GM23248 (cell line): ENCODE results near the gene PLXDC2.

Source experiments
- EZH2 ChIP-seq: fragments of 200-600 bp; sonication (generic); IDR thresholded peaks from 2 replicates; pipeline ENCODE4 v1.6.1; 2018; ENCODE audit warnings: antibody characterized with exemption, mild to moderate bottlenecking; ENCODE audit not compliant: insufficient read depth, poor library complexity, severe bottlenecking
- EZH2phosphoT487 ChIP-seq: fragments of 200-600 bp; sonication (generic); IDR thresholded peaks from 2 replicates; pipeline ENCODE4 v1.6.1; 2018; ENCODE audit warnings: antibody characterized with exemption, moderate library complexity, mild to moderate bottlenecking, low read depth; ENCODE audit not compliant: insufficient read depth

- TF ChIP-seq EZH2 (no peak), EZH2phosphoT487 (no peak)
These were observed 10.5 kb downstream of the PLXDC2 start for GRCh38 chr10:19826712-19827111.
